ENCODE data around the gene HTR5A.

HTR5A gene

GRCh38 chr7:155053002-155053401, 17.1 kb upstream of the HTR5A start:
- TF ChIP-seq TSHZ2 (CRISPR knock-in tag; IDR thresholded peaks at IDR 0.05) (no peak), ZNF8 (CRISPR knock-in tag; IDR thresholded peaks at IDR 0.05) (no peak), ISL1 (CRISPR knock-in tag; IDR thresholded peaks at IDR 0.05) (no peak), CSRNP3 (CRISPR knock-in tag; IDR thresholded peaks at IDR 0.05) (no peak), PPARA (CRISPR knock-in tag; IDR thresholded peaks at IDR 0.05; ENCODE audit: borderline replicate concordance) (no peak), ZFP3 (CRISPR knock-in tag; IDR thresholded peaks at IDR 0.05) (no peak), POU6F1 (CRISPR knock-in tag; IDR thresholded peaks at IDR 0.05; ENCODE audit: borderline replicate concordance, low read depth) (no peak), ESRRG (CRISPR knock-in tag; IDR thresholded peaks at IDR 0.05) (no peak), GLIS3 (CRISPR knock-in tag; IDR thresholded peaks at IDR 0.05) (no peak), ZFP30 (CRISPR knock-in tag; IDR thresholded peaks at IDR 0.05) (no peak), OSR1 (CRISPR knock-in tag; IDR thresholded peaks at IDR 0.05) (no peak), TOX (CRISPR knock-in tag; IDR thresholded peaks at IDR 0.05; ENCODE audit: borderline replicate concordance) (no peak)
- no peak for ATAC-seq

GRCh38 chr7:155054761-155055160, 15.4 kb upstream of the HTR5A start:
- ATAC-seq = no peak
- TF ChIP-seq POU6F1 (CRISPR knock-in tag; IDR thresholded peaks at IDR 0.05; ENCODE audit: borderline replicate concordance, low read depth) = no peak
- no peak for TF ChIP-seq BACH2 (CRISPR knock-in tag; IDR thresholded peaks at IDR 0.05; ENCODE audit: borderline replicate concordance)
- no peak for TF ChIP-seq ZNF565 (CRISPR knock-in tag; conservative IDR thresholded peaks at IDR 0.05; ENCODE audit: low read depth)
- no peak for TF ChIP-seq PPARA (CRISPR knock-in tag; IDR thresholded peaks at IDR 0.05; ENCODE audit: borderline replicate concordance)
- TF ChIP-seq ZNF8 (CRISPR knock-in tag; IDR thresholded peaks at IDR 0.05) = no peak
- TF ChIP-seq ISL1 (CRISPR knock-in tag; IDR thresholded peaks at IDR 0.05) = no peak
- TF ChIP-seq TOX (CRISPR knock-in tag; IDR thresholded peaks at IDR 0.05; ENCODE audit: borderline replicate concordance) = no peak
- no peak for TF ChIP-seq ZNF70 (CRISPR knock-in tag; IDR thresholded peaks at IDR 0.05)
- TF ChIP-seq CREB5 (CRISPR knock-in tag; IDR thresholded peaks at IDR 0.05; ENCODE audit: low read depth) = no peak
- TF ChIP-seq CSDC2 (CRISPR knock-in tag; IDR thresholded peaks at IDR 0.05) = no peak
- TF ChIP-seq TCF4 (CRISPR knock-in tag; IDR thresholded peaks at IDR 0.05; ENCODE audit: borderline replicate concordance) = no peak
- TF ChIP-seq RARB (CRISPR knock-in tag; IDR thresholded peaks at IDR 0.05) = no peak
- no peak for TF ChIP-seq CSRNP3 (CRISPR knock-in tag; IDR thresholded peaks at IDR 0.05)
- no peak for TF ChIP-seq OSR1 (CRISPR knock-in tag; IDR thresholded peaks at IDR 0.05)
- no peak for TF ChIP-seq ZFP3 (CRISPR knock-in tag; IDR thresholded peaks at IDR 0.05)
- no peak for TF ChIP-seq ARNTL (CRISPR knock-in tag; IDR thresholded peaks at IDR 0.05; ENCODE audit: borderline replicate concordance, low read depth)
- no peak for TF ChIP-seq PATZ1 (CRISPR knock-in tag; IDR thresholded peaks at IDR 0.05; ENCODE audit: borderline replicate concordance)

Measured in SK-N-SH treated with all-trans-retinoic acid at 6 μM for 48 hours (cell line).